Naive thymus-derived CD4-positive, alpha-beta T cell (primary cell): ENCODE data around the gene RPL41. TPM values are rescaled to one million over a fixed set of nuclear protein-coding genes. Genes with fewer than 3 reads are reported as not detected.

Source experiments
- ATAC-seq: fragments of 150-1000 bp; cut with Tn5 transposase; 2 replicates; pipeline ENCODE4 v1.10.0; 2021; ENCODE audit warnings: mild to moderate bottlenecking, moderate library complexity
- CTCF ChIA-PET: fragments of 350-600 bp; sonication (Branson Sonifier 250); formaldehyde crosslinking; loops from one replicate; lab custom pipeline; 2021; ENCODE audit warnings: antibody characterized with exemption; lab: Charles Lee
- POLR2A ChIA-PET: fragments of 350-600 bp; sonication (Branson Sonifier 250); formaldehyde crosslinking; loops from one replicate; lab custom pipeline; 2021; ENCODE audit warnings: antibody characterized with exemption, inconsistent platforms; lab: Charles Lee
- DNase-seq, 9 donors: peaks; one replicate each; pipeline versions ENCODE4 v3.0.0 to v3.0.0-alpha.2; 2020 to 2022; ENCODE audit warnings: mixed read lengths in 1 of 9
- H3K27ac ChIP-seq: one replicate; pipeline ENCODE4 v1.7.0; 2013; ENCODE audit warnings: mild to moderate bottlenecking, low read depth, low read length, moderate library complexity
- H3K27me3 ChIP-seq, 2 donors: one replicate each; pipeline ENCODE4 v1.7.0; 2013; ENCODE audit warnings: low read length in 2 of 2, mild to moderate bottlenecking in 2 of 2, moderate library complexity in 2 of 2; ENCODE audit not compliant: control insufficient read depth in 2 of 2, insufficient read depth in 2 of 2
- H3K36me3 ChIP-seq, 3 experiments: 1 replicate in 2 of 3; 2 replicates in 1 of 3; pipeline ENCODE4 v1.7.0; 2013; ENCODE audit warnings: low read length in 3 of 3, mild to moderate bottlenecking in 3 of 3, moderate library complexity in 1 of 3; ENCODE audit not compliant: insufficient read depth in 3 of 3, control insufficient read depth in 2 of 3
- H3K4me1 ChIP-seq, 2 donors: one replicate each; pipeline ENCODE4 v1.7.0; 2013; ENCODE audit warnings: low read length in 2 of 2, mild to moderate bottlenecking in 2 of 2, moderate library complexity in 1 of 2; ENCODE audit not compliant: control insufficient read depth in 2 of 2, insufficient read depth in 2 of 2
- H3K4me3 ChIP-seq: 2 replicates; pipeline ENCODE4 v1.7.0; 2013; ENCODE audit warnings: mild to moderate bottlenecking, low read length
- H3K9me3 ChIP-seq, 3 experiments: 1 replicate in 2 of 3; 2 replicates in 1 of 3; pipeline ENCODE4 v1.7.0; 2013; ENCODE audit warnings: low read length in 3 of 3; ENCODE audit not compliant: control insufficient read depth in 2 of 3
- H3K27ac Mint-ChIP-seq, 9 donors: one replicate each; pipeline ENCODE4 v1.8.0; 2020 to 2022; ENCODE audit warnings: mixed read lengths in 9 of 9, mild to moderate bottlenecking in 8 of 9, moderate library complexity in 5 of 9, inconsistent platforms in 2 of 9
- H3K27me3 Mint-ChIP-seq, 5 donors: one replicate each; pipeline ENCODE4 v1.8.0; 2021 to 2022; ENCODE audit warnings: mixed read lengths in 5 of 5, mild to moderate bottlenecking in 1 of 5
- H3K36me3 Mint-ChIP-seq, 5 donors: one replicate each; pipeline ENCODE4 v1.8.0; 2020 to 2022; ENCODE audit warnings: mixed read lengths in 5 of 5, mild to moderate bottlenecking in 3 of 5, inconsistent platforms in 1 of 5
- H3K4me1 Mint-ChIP-seq, 7 donors: one replicate each; pipeline ENCODE4 v1.8.0; 2020 to 2022; ENCODE audit warnings: mixed read lengths in 7 of 7, mild to moderate bottlenecking in 3 of 7, inconsistent platforms in 1 of 7
- H3K4me3 Mint-ChIP-seq, 10 donors: one replicate each; pipeline ENCODE4 v1.8.0; 2020 to 2022; ENCODE audit warnings: mild to moderate bottlenecking in 10 of 10, mixed read lengths in 10 of 10, moderate library complexity in 6 of 10, inconsistent platforms in 2 of 10
- H3K9me3 Mint-ChIP-seq, 11 donors: one replicate each; pipeline ENCODE4 v1.8.0; 2020 to 2022; ENCODE audit warnings: mixed read lengths in 11 of 11, mild to moderate bottlenecking in 4 of 11, inconsistent platforms in 1 of 11, moderate library complexity in 1 of 11
- intact Hi-C, 2 donors: fragments of 100-400 bp; cut with micrococcal nuclease; formaldehyde crosslinking; loops; one replicate each; pipeline ENCODE4 v1.15.1; 2023
- polyA plus RNA-seq, 2 donors: library from polyadenylated mRNA; unstranded; fragments of 300-500 nt; fragmentation: Illumina TruSeq; gene quantifications; one replicate each; pipeline ENCODE4 v1.2.3, GENCODE V29; 2021
- total RNA-seq, 6 experiments: library from RNA in 5 of 6; stranded (reverse) in 5 of 6; gene quantifications; 1 replicate in 5 of 6; 2 replicates in 1 of 6; pipeline ENCODE4 v1.2.3 and lab custom pipeline; 2021 to 2026

RPL41 gene
- total and polyA plus RNA-seq, 7 experiments from 2014 or later = 3,787 to 10,251 (median 6,043) TPM

DNA sequence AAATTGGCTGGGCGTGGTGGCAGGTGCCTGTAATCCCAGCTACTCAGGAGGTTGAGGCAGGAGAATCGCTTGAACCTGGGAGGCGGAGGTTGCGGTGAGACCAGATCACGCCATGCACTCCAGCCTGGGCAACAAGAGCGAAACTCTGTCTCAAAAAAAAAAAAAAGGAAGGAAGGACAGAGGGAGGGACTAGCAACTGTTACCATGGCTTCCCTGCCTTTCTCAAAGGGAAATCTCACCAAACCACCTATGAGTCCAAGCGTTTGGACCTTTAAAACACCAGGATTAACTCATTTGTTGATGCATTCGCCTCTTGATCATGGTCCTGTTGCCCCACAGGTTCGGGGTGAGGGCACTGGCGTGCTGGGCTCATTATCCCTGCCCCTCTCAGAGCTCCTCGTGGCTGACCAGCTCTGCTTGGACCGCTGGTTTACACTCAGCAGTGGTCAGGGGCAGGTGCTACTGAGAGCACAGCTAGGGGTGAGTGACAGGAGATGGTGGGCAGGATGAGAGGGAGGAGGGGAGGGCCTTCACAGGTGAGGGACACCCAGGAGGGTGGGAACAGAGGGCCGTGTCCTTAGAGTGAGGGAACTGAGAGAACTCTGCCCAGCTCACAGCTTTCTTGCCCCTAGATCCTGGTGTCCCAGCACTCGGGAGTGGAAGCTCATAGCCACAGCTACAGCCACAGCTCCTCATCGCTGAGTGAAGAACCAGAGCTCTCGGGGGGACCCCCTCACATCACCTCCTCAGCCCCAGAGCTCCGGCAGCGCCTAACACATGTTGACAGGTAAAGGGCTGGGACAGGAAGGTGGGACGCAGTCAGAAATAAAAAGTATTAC is 25.7 kb downstream of the RPL41 start:
- peaks cover 8 to 33% of the 10 kb centered on the region in 2 donors for H3K4me1 ChIP-seq
- peak overlapping the region in 7 of 9 donors; percentile 21 to 87 (median 63) for H3K27ac Mint-ChIP-seq
- POLR2A ChIA-PET = interaction anchor here (0.6 to 2.6 kb wide), 6 partner anchors 8 to 36 kb away, joined by 3 to 8 read pairs (median 4); partner anchors contain the start of gene MYL6B

DNA sequence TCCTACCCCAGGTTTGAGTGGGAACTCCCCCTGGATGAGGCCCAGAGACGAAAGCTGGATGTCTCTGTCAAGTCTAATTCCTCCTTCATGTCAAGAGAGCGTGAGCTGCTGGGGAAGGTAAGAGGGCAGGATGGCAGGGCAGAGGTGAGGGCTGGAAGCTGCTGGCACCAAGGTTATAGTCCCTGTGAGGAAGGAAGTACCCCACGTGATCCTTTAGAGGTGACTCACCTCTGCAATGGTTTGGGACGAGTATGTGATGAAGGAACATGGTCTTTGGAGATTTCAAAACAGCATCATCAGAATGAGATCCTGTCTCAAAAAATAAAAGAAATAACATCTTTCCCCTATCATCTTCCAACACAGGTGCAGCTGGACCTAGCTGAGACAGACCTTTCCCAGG is 26.8 kb downstream of the RPL41 start:
- H3K9me3 ChIP-seq = no peaks in the 10 kb centered on the region
- H3K27ac ChIP-seq = peak overlapping the region; percentile 37
- ChIA-PET POLR2A (interaction anchor here (0.6 to 1.6 kb wide), 6 partner anchors 8 to 120 kb away, joined by 3 to 8 read pairs (median 4); partner anchors contain the start of genes RNF41 and ZC3H10), CTCF (interaction anchor here (0.5 kb wide), 1 partner anchor 45 kb away, joined by 3 read pairs; no protein-coding TSS in a partner anchor)
- no peak for DNase-seq
- peak overlapping the region; percentile 20 to 86 (median 80) for H3K27ac Mint-ChIP-seq
- peaks cover 16 to 67% (median 46%) of the 10 kb centered on the region in 3 experiments for H3K36me3 ChIP-seq
- H3K27me3 ChIP-seq = no peaks in the 10 kb centered on the region
- peaks cover 27 to 59% (median 48%) of the 10 kb centered on the region in 5 donors for H3K36me3 Mint-ChIP-seq
- peak overlapping the region in 4 of 10 donors; percentile 6 to 34 (median 16) for H3K4me3 Mint-ChIP-seq
- H3K4me1 ChIP-seq = peaks cover 8 to 22% of the 10 kb centered on the region in 2 donors
- peaks cover 37 to 50% (median 43%) of the 10 kb centered on the region in 7 donors for H3K4me1 Mint-ChIP-seq
- H3K4me3 ChIP-seq = no peak overlapping the region
- H3K9me3 Mint-ChIP-seq = no peaks in the 10 kb centered on the region
- H3K27me3 Mint-ChIP-seq = no peaks in the 10 kb centered on the region
- ATAC-seq = no peak
- intact Hi-C loops = loop anchor here in 1 of 2 donors (1.0 kb wide), 1 partner anchor 9 kb away; the partner anchor contains the start of gene MYL6B

More for the DNA sequence above, 25.7 kb downstream of the RPL41 start:
- H3K27me3 Mint-ChIP-seq = no peaks in the 10 kb centered on the region
- H3K4me3 Mint-ChIP-seq = no peak overlapping the region
- H3K27ac ChIP-seq = peak overlapping the region; percentile 37
- H3K36me3 Mint-ChIP-seq = peaks cover 27 to 68% (median 54%) of the 10 kb centered on the region in 5 donors
- H3K9me3 Mint-ChIP-seq = no peaks in the 10 kb centered on the region
- CTCF ChIA-PET = interaction anchor here (0.9 to 5.7 kb wide), 2 partner anchors 14 to 24 kb away, joined by 3 to 37 read pairs; partner anchors contain the start of gene ESYT1
- intact Hi-C loops = no loop called here
- ATAC-seq (peak; percentile 41), DNase-seq (no peak)
- H3K36me3 ChIP-seq = peaks cover 23 to 78% (median 56%) of the 10 kb centered on the region in 3 experiments
- H3K4me1 Mint-ChIP-seq = peaks cover 44 to 61% (median 54%) of the 10 kb centered on the region in 7 donors
- no peaks in the 10 kb centered on the region for H3K27me3 ChIP-seq
- no peak overlapping the region for H3K4me3 ChIP-seq
- no peaks in the 10 kb centered on the region for H3K9me3 ChIP-seq

DNA sequence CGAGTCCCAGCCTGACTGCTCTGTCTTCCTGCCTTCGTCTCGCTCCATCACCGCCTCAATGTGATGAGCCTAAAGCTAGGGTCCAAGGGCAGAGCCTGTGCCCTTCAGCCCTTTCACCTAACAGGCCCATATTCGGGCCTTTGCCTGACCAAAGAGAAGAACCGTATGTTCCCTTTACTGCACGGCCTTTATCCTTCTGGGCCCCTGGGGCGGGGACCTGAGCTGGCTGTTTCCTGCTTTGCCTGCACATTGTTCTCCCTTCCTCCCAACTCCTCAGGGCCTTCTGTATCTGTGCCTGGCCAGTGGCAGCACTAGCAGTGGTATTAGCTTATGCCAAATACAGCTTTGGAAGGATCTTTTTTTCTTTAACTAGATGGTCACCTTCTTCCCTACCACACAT is 27.4 kb downstream of the RPL41 start:
- ChIA-PET POLR2A (interaction anchor here (0.6 to 1.6 kb wide), 7 partner anchors 8 to 249 kb away, joined by 3 to 8 read pairs (median 5); partner anchors contain the start of genes RNF41 and ZC3H10), CTCF (interaction anchor here (1.1 kb wide), 1 partner anchor 16 kb away, joined by 3 read pairs; the partner anchor contains the start of gene ESYT1)
- H3K4me1 Mint-ChIP-seq = peaks cover 30 to 44% (median 37%) of the 10 kb centered on the region in 7 donors
- peaks cover 8 to 16% of the 10 kb centered on the region in 2 donors for H3K4me1 ChIP-seq
- no peaks in the 10 kb centered on the region for H3K9me3 ChIP-seq
- H3K36me3 Mint-ChIP-seq = peaks cover 22 to 54% (median 42%) of the 10 kb centered on the region in 5 donors
- no peaks in the 10 kb centered on the region for H3K27me3 Mint-ChIP-seq
- peak overlapping the region in 8 of 9 donors; percentile 33 to 86 (median 79) for H3K27ac Mint-ChIP-seq
- intact Hi-C loops = loop anchor here in 1 of 2 donors (1.0 kb wide), 1 partner anchor 8 kb away; the partner anchor contains the start of gene MYL6B
- no peaks in the 10 kb centered on the region for H3K9me3 Mint-ChIP-seq
- H3K27ac ChIP-seq = no peak overlapping the region
- H3K4me3 ChIP-seq = no peak overlapping the region
- peaks cover 16 to 62% (median 39%) of the 10 kb centered on the region in 3 experiments for H3K36me3 ChIP-seq
- peak overlapping the region in 1 of 10 donors; percentile 7 for H3K4me3 Mint-ChIP-seq
- ATAC-seq (no peak), DNase-seq (no peak)
- H3K27me3 ChIP-seq = no peaks in the 10 kb centered on the region

DNA sequence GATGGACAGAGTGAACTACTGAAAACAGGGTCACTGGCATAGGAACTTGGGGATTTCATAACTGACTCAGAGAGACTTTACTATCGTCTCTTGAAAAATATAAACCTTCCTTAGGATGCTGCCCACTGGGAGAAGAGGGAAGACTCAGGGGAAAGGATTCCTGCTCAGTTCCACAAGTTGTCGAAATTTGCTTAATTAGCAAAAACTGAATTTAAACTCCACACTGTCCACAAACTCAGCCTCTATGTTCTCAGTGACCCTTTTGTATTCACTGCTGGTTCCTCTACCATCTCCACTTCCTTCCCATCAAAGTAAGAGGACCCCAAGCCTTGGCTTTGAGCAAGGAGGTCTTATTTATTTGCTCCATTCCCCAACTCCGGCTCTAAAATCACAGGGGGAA is 28.8 kb downstream of the RPL41 start:
- no peaks in the 10 kb centered on the region for H3K9me3 ChIP-seq
- no peak overlapping the region for H3K27ac ChIP-seq
- H3K4me3 Mint-ChIP-seq = no peak overlapping the region
- no peaks in the 10 kb centered on the region for H3K27me3 Mint-ChIP-seq
- POLR2A ChIA-PET = interaction anchor here (1.0 to 1.1 kb wide), 3 partner anchors 9 to 77 kb away, joined by 3 to 6 read pairs (median 4); partner anchors contain the start of genes RNF41 and ZC3H10
- peaks cover 4 to 8% of the 10 kb centered on the region in 2 donors for H3K4me1 ChIP-seq
- H3K4me3 ChIP-seq = no peak overlapping the region
- H3K36me3 ChIP-seq = peaks cover 16 to 55% (median 39%) of the 10 kb centered on the region in 3 experiments
- no peaks in the 10 kb centered on the region for H3K27me3 ChIP-seq
- DNase-seq = no peak
- no peaks in the 10 kb centered on the region for H3K9me3 Mint-ChIP-seq
- CTCF ChIA-PET = no interaction called here
- ATAC-seq = no peak
- intact Hi-C loops = no loop called here
- H3K27ac Mint-ChIP-seq = peak overlapping the region in 2 of 9 donors; percentile 23 to 75
- H3K36me3 Mint-ChIP-seq = peaks cover 17 to 43% (median 32%) of the 10 kb centered on the region in 5 donors
- H3K4me1 Mint-ChIP-seq = peaks cover 28 to 39% (median 33%) of the 10 kb centered on the region in 7 donors

DNA sequence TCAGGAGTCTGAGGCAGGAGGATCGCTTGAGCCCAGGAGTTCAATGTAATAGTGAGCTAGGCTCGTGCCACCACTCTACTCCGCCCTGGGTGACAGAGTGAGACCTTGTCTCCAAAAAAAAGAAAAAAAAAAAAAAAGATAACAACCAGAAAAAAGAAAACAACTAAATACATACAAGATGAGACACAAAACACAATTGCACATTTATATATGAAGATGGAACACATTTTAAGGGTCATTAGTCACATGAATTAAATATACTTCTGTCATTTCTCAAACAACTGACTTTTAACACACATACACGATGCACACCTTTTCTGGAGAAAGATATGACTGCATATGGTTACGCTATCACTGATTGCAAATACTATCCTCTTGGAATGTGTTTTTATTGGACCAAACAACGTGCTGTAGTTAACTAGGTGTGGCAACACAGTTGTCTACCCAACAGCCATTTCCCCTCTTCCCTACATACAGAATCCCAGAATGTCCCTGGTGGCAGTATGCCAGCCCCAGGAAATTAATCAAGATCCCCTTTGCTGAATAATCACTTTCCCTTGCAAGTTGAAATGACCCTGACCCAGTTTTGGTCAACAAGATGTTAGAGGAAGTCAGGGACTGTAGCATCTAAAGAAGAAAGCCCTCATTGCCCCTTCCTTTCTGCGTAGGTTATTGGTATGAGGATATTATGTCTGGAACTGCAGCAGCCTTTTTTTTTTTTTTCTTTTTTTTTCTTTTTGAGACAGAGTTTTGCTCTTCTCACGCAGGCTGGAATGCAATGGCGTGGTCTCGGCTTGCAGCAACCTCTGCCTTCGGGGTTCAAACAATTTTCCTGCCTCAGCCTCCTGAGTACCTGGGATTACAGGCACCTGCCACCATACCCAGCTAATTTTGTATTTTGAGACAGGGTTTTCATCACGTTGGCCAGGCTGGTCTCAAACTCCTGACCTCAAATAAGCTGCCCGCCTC is 30.3 kb downstream of the RPL41 start:
- Mint-ChIP-seq H3K27ac (peak overlapping the region in 8 of 9 donors; percentile 55 to 75 (median 62)), H3K4me1 (peaks cover 28 to 43% (median 37%) of the 10 kb centered on the region in 7 donors), H3K9me3 (no peaks in the 10 kb centered on the region), H3K27me3 (no peaks in the 10 kb centered on the region), H3K4me3 (no peak overlapping the region), H3K36me3 (peaks cover 14 to 33% (median 23%) of the 10 kb centered on the region in 5 donors)
- POLR2A ChIA-PET = interaction anchor here (0.6 to 3.2 kb wide), 4 partner anchors 15 to 502 kb away, joined by 4 to 18 read pairs (median 4); partner anchors contain the start of gene ESYT1
- Histone ChIP-seq H3K9me3 (no peaks in the 10 kb centered on the region), H3K27ac (no peak overlapping the region), H3K4me3 (no peak overlapping the region), H3K27me3 (no peaks in the 10 kb centered on the region), H3K4me1 (peaks cover 14 to 17% of the 10 kb centered on the region in 2 donors), H3K36me3 (peaks cover 16 to 41% (median 28%) of the 10 kb centered on the region in 3 experiments)
- CTCF ChIA-PET = no interaction called here
- no peak for ATAC-seq
- DNase-seq = no peak
- intact Hi-C loops = no loop called here
